MCF 10A (cell line): ENCODE measurements around the gene BEND3. TPM values are rescaled to one million over a fixed set of nuclear protein-coding genes. Genes with fewer than 3 reads are reported as not detected.
"Not testable (repeated sequence)": the region's sequence is repeated elsewhere in the genome, so short reads cannot be mapped to it uniquely, and the experiment has no call there.

Experiments
- BruUV-seq: library from RNA; stranded (reverse); fragments of 400-500 nt; replicated peaks from 2 replicates; lab custom pipeline; 2021; lab: Mats Ljungman, UMichigan
- CTCF ChIA-PET: fragments of 300-600 bp; sonication (Branson Sonifier 250); formaldehyde crosslinking; extraction: SDS; loops from one replicate; lab custom pipeline; 2021; ENCODE audit warnings: antibody characterized with exemption, inconsistent platforms; lab: Yijun Ruan, JAX
- POLR2A ChIA-PET: fragments of 300-600, 350-650 bp; sonication (Branson Sonifier 250); formaldehyde crosslinking; extraction: SDS; loops from one replicate; lab custom pipeline; 2020; ENCODE audit warnings: antibody characterized with exemption, inconsistent platforms; lab: Yijun Ruan, JAX
- DNase-seq: peaks from one replicate; pipeline ENCODE4 v3.0.0-alpha.2; 2018; ENCODE audit not compliant: unreplicated experiment
- H3K27ac Mint-ChIP-seq: one replicate; pipeline ENCODE4 v1.8.0; 2022; ENCODE audit warnings: mild to moderate bottlenecking, low read depth, mixed read lengths; ENCODE audit not compliant: unreplicated experiment
- H3K27me3 Mint-ChIP-seq: one replicate; pipeline ENCODE4 v1.8.0; 2022; ENCODE audit warnings: mixed read lengths; ENCODE audit not compliant: insufficient read depth, unreplicated experiment
- H3K36me3 Mint-ChIP-seq: one replicate; pipeline ENCODE4 v1.8.0; 2022; ENCODE audit warnings: mild to moderate bottlenecking, moderate library complexity, mixed read lengths; ENCODE audit not compliant: insufficient read depth, unreplicated experiment
- H3K4me1 Mint-ChIP-seq: one replicate; pipeline ENCODE4 v1.8.0; 2022; ENCODE audit warnings: mixed read lengths; ENCODE audit not compliant: insufficient read depth, unreplicated experiment
- H3K4me3 Mint-ChIP-seq: one replicate; pipeline ENCODE4 v1.8.0; 2022; ENCODE audit warnings: mild to moderate bottlenecking, moderate library complexity, mixed read lengths; ENCODE audit not compliant: unreplicated experiment
- H3K9me3 Mint-ChIP-seq: one replicate; pipeline ENCODE4 v1.8.0; 2022; ENCODE audit warnings: mixed read lengths; ENCODE audit not compliant: unreplicated experiment
- CTCF ChIP-seq: fragments of 200-600 bp; IDR thresholded peaks from one replicate; pipeline ENCODE4 v1.8.0; 2022; ENCODE audit warnings: antibody characterized with exemption, mild to moderate bottlenecking; ENCODE audit not compliant: unreplicated experiment
- intact Hi-C: fragments of 100-400 bp; cut with micrococcal nuclease; formaldehyde crosslinking; loops from 2 replicates; pipeline ENCODE4 v1.14.1; 2022
- total RNA-seq: library from RNA; stranded (reverse); gene quantifications from 2 replicates; pipeline ENCODE4 v1.2.3, GENCODE V29; 2022

The BEND3 gene
- total RNA-seq, 1 experiment from 2014 or later, result 3.1 TPM

GRCh38 chr6:107121266-107121665 is 6.0 kb upstream of the BEND3 start:
- no peaks in the 10 kb centered on the region for H3K4me1 Mint-ChIP-seq
- H3K4me3 Mint-ChIP-seq, result no peak overlapping the region
- TF ChIP-seq CTCF, result no peak
- DNase-seq, result no peak
- no peaks in the 10 kb centered on the region for H3K9me3 Mint-ChIP-seq
- ChIA-PET CTCF (no interaction called here), POLR2A (no interaction called here)
- intact Hi-C loops, result no loop called here
- H3K27ac Mint-ChIP-seq, result no peak overlapping the region
- no peaks in the 10 kb centered on the region for H3K36me3 Mint-ChIP-seq
- no TSS peak for BruUV-seq
- H3K27me3 Mint-ChIP-seq, result no peaks in the 10 kb centered on the region

- POLR2A ChIA-PET, result no interaction called here
- CTCF ChIA-PET, result interaction anchor here (0.5 to 0.7 kb wide), 3 partner anchors 219 to 580 kb away, joined by 3 to 5 read pairs (median 5); no protein-coding TSS in a partner anchor
- BruUV-seq, result no TSS peak
- Mint-ChIP-seq H3K27me3 (no peaks in the 10 kb centered on the region), H3K27ac (no peak overlapping the region), H3K4me1 (no peaks in the 10 kb centered on the region), H3K4me3 (no peak overlapping the region), H3K36me3 (no peaks in the 10 kb centered on the region), H3K9me3 (no peaks in the 10 kb centered on the region)
- intact Hi-C loops, result no loop called here
- no peak for DNase-seq
- TF ChIP-seq CTCF, result no peak
Observed at GRCh38 chr6:107120404-107120803, 5.1 kb upstream of the BEND3 start.

GRCh38 chr6:107118976-107119375 is 3.7 kb upstream of the BEND3 start:
- peak; percentile 21 for DNase-seq
- POLR2A ChIA-PET, result no interaction called here
- no peaks in the 10 kb centered on the region for H3K4me1 Mint-ChIP-seq
- H3K36me3 Mint-ChIP-seq, result no peaks in the 10 kb centered on the region
- H3K27me3 Mint-ChIP-seq, result no peaks in the 10 kb centered on the region
- intact Hi-C loops, result loop anchor here (10.0 kb wide), 1 partner anchor 126 kb away; no protein-coding TSS in a partner anchor
- BruUV-seq, result no TSS peak
- no peak overlapping the region for H3K4me3 Mint-ChIP-seq
- TF ChIP-seq CTCF, result no peak
- no peaks in the 10 kb centered on the region for H3K9me3 Mint-ChIP-seq
- no peak overlapping the region for H3K27ac Mint-ChIP-seq
- CTCF ChIA-PET, result interaction anchor here (0.6 kb wide), 1 partner anchor 1288 kb away, joined by 3 read pairs; no protein-coding TSS in a partner anchor

GRCh38 chr6:107118540-107118939 is 3.2 kb upstream of the BEND3 start:
- ChIA-PET POLR2A (interaction anchor here (1.4 kb wide), 1 partner anchor 91 kb away, joined by 3 read pairs; the partner anchor contains the start of gene MTRES1), CTCF (interaction anchor here (0.6 kb wide), 1 partner anchor 1289 kb away, joined by 3 read pairs; no protein-coding TSS in a partner anchor)
- H3K27me3 Mint-ChIP-seq, H3K4me3 Mint-ChIP-seq, BruUV-seq, H3K9me3 Mint-ChIP-seq, H3K27ac Mint-ChIP-seq, H3K4me1 Mint-ChIP-seq, DNase-seq, H3K36me3 Mint-ChIP-seq: not testable (repeated sequence)
- intact Hi-C loops, result loop anchor here (10.0 kb wide), 1 partner anchor 126 kb away; no protein-coding TSS in a partner anchor
